Fibroblast of lung (primary cell): ENCODE data around the gene CHRM1.
"Not testable (repeated sequence)": the region's sequence is repeated elsewhere in the genome, so short reads cannot be mapped to it uniquely, and the experiment has no call there.

ENCODE experiments used
- EZH2 ChIP-seq: IDR thresholded peaks from 2 replicates; pipeline ENCODE4 v1.5.1; 2012; ENCODE audit warnings: low read length, control low read depth, mild to moderate bottlenecking; ENCODE audit errors: missing control alignments
- TF ChIP-seq, protein P1 (sequence below), 2 donors: IDR thresholded peaks in 1 of 2; conservative IDR thresholded peaks in 1 of 2; 1 replicate in 1 of 2; 2 replicates in 1 of 2; pipeline ENCODE4 v1.5.1; 2011 to 2012; ENCODE audit warnings: low read length in 2 of 2, control low read depth in 1 of 2, inconsistent platforms in 1 of 2, low read depth in 1 of 2, mild to moderate bottlenecking in 1 of 2

DNA sequence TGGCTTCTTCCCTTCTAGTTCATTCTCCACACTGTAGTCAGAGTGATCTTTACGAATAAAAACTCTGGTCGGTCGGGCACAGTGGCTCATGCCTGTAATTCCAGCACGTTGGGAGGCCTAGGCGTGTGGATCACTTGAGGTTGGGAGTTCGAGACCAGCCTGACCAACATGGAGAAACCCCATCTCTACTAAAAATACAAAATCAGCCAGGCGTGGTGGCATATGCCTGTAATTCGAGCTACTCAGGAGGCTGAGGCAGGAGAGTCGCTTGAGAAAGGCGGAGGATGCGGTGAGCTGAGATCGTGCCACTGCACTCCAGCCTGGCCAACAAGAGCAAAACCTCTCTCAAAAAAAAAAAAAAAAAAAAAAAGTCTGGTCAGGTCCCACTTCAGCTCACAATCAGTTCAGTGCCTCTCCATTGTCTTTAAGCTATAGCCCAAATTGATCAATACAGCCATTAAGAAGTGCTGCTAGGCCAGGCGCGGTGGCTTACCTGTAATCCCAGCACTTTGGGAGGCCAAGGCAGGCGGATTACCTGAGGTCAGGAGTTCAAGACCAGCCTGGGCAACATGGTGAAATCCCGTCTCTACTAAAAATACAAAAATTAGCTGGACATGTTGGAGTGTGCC is 59.5 kb downstream of the CHRM1 start:
- TF ChIP-seq, protein P1, sequence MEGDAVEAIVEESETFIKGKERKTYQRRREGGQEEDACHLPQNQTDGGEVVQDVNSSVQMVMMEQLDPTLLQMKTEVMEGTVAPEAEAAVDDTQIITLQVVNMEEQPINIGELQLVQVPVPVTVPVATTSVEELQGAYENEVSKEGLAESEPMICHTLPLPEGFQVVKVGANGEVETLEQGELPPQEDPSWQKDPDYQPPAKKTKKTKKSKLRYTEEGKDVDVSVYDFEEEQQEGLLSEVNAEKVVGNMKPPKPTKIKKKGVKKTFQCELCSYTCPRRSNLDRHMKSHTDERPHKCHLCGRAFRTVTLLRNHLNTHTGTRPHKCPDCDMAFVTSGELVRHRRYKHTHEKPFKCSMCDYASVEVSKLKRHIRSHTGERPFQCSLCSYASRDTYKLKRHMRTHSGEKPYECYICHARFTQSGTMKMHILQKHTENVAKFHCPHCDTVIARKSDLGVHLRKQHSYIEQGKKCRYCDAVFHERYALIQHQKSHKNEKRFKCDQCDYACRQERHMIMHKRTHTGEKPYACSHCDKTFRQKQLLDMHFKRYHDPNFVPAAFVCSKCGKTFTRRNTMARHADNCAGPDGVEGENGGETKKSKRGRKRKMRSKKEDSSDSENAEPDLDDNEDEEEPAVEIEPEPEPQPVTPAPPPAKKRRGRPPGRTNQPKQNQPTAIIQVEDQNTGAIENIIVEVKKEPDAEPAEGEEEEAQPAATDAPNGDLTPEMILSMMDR (conservative IDR thresholded peaks at IDR 0.05 in 1 of 2, IDR thresholded peaks at IDR 0.05 in 1 of 2; ENCODE audit: low read depth in 1 of 2, low read length in 2 of 2), result not testable (repeated sequence)
- not testable (repeated sequence) for TF ChIP-seq EZH2
